NCI-H1105 treated with DMSO at 0.1 percent for 48 hours (cell line): ENCODE data around the gene MAML3.
A peak's percentile ranks its signal among the peaks of the same experiment; 100 is the strongest.

ENCODE experiments used
- DNase-seq: peaks from one replicate; lab custom pipeline; 2025; lab: John Stamatoyannopoulos, UW

Gene MAML3

GRCh38 chr4:140071806-140072205 lies 82.2 kb downstream of the MAML3 start:
- DNase-seq, result no peak

- no peak for DNase-seq
Measured at GRCh38 chr4:140070973-140071372, 83.0 kb downstream of the MAML3 start.

GRCh38 chr4:140070366-140070765 lies 83.6 kb downstream of the MAML3 start:
- DNase-seq, result no peak

- DNase-seq, result no peak
Measured at GRCh38 chr4:140069066-140069465, 84.9 kb downstream of the MAML3 start.

GRCh38 chr4:140068271-140068670 lies 85.7 kb downstream of the MAML3 start:
- DNase-seq, result no peak

GRCh38 chr4:140066031-140066930 lies 87.7 kb downstream of the MAML3 start:
- DNase-seq, result no peak

- DNase-seq, result no peak
Measured at GRCh38 chr4:140065393-140065792, 88.6 kb downstream of the MAML3 start.

GRCh38 chr4:140061659-140062289 lies 92.2 kb downstream of the MAML3 start:
- no peak for DNase-seq

GRCh38 chr4:140061194-140061593 lies 92.8 kb downstream of the MAML3 start:
- DNase-seq, result no peak

- no peak for DNase-seq
Measured at GRCh38 chr4:140059159-140059558, 94.8 kb downstream of the MAML3 start.

- DNase-seq, result no peak
Measured at GRCh38 chr4:140057701-140058100, 96.3 kb downstream of the MAML3 start.

- DNase-seq, result no peak
Measured at GRCh38 chr4:140056015-140056414, 98.0 kb downstream of the MAML3 start.

GRCh38 chr4:140054861-140055260 lies 99.1 kb downstream of the MAML3 start:
- no peak for DNase-seq

GRCh38 chr4:140053185-140053584 lies 100.8 kb downstream of the MAML3 start:
- no peak for DNase-seq

- peak; percentile 11 for DNase-seq
Measured at GRCh38 chr4:140052050-140052449, 101.9 kb downstream of the MAML3 start.

GRCh38 chr4:140049849-140050637 lies 103.9 kb downstream of the MAML3 start:
- DNase-seq, result peak; percentile 64

GRCh38 chr4:140049024-140049848 lies 104.7 kb downstream of the MAML3 start:
- DNase-seq, result peak; percentile 93

- peak; percentile 29 for DNase-seq
Measured at GRCh38 chr4:140048419-140048995, 105.5 kb downstream of the MAML3 start.

- no peak for DNase-seq
Measured at GRCh38 chr4:140047786-140048185, 106.2 kb downstream of the MAML3 start.

GRCh38 chr4:140047017-140047640 lies 106.9 kb downstream of the MAML3 start:
- no peak for DNase-seq

GRCh38 chr4:140046543-140046942 lies 107.4 kb downstream of the MAML3 start:
- DNase-seq, result no peak
